Stimulated activated CD4-positive, alpha-beta T cell treated with anti-CD3 and anti-CD28 coated beads, Interleukin-2, amount 100 ng/mL, for 24 hours (primary cell): ENCODE measurements around the gene RCOR1.
"Not testable (repeated sequence)": the region's sequence is repeated elsewhere in the genome, so short reads cannot be mapped to it uniquely, and the experiment has no call there.

ENCODE experiments used
- DNase-seq, 2 donors: peaks; one replicate each; pipeline ENCODE4 v3.0.0-alpha.2; 2020

Gene RCOR1

GRCh38 chr14:102630881-102631280 is 38.4 kb downstream of the RCOR1 start:
- DNase-seq = no peak

DNA sequence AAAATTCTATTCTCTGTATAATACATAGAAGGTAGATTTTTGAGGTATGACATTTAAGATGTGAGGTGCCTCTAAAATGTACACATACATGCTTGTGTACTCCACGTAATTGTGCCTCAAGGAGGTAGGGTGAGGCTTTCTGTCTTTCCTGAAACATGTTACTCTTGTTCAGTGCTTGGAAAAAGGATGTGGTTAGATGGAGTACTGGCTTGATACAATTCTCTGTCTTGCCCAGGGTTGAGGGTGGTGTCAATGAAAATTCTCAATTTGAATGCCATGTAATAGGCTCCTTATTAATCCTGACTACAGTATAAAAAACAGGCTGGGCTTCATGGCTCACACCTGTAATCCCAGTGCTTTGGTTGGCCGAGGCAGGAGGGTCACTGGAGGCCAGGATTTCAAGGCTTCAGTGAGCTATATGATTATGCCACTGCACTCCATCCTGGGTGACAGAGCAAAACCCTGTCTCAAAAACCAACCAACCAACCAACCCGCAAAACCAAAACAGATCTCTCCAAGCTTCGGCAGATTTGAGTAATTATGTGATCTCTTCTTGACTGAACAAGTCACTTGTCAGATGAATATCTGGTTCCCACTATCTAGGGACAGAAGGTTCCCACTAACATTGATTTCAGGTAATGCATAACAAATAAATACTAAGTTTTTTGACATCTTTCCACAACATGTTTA is 41.6 kb downstream of the RCOR1 start:
- peak in 1 of 2 donors; percentile 7 for DNase-seq

DNA sequence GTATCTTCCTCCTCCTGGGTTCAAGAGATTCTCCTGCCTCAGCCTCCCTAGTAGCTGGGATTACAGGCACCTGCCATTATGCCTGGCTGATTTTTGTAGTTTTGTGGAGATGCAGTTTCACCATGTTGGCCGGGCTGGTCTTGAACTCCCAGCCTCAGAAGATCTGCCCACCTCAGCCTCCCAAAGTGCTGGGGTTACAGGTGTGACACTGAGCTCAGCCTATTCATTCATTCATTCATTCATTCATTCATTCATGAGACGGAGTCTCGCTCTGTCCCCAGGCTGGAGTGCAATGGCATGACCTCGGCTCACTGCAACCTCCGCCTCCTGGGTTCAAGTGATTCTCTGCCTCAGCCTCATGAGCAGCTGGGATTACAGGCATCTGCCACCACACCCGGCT is 47.2 kb downstream of the RCOR1 start:
- not testable (repeated sequence) for DNase-seq

GRCh38 chr14:102644523-102644922 is 52.1 kb downstream of the RCOR1 start:
- no peak for DNase-seq

DNA sequence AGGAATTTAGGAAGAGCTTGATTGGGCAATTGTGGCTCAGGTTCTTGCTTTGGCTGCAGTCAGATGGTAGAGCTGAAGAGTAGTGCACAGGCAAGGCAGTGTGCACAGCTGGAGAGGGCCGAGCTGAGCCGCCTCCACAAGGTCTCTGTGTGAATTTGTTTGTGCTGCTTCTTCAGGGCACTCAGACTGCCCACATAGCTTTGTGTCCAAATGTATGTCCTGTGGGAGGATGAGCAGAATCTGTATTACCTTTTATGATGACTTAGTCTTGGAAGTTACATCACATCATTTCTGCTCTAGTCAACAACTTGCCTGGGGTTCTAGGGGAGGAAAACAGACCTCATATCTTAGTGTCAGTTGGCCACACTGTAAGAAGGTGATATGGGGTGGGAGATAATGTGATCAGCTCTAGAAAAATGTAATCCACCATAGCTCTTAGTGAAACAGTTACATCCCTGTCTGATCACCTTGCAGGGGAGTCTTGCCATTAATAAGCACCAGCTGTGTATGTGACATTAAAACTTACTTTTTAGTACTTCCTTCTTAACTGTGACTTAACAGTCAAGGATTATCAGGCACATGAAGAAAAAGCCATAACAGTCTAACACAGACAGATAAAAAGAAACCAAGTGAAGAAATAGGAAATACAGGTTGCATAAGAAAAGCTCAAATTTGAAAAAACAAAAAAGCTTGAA is 53.4 kb downstream of the RCOR1 start:
- no peak for DNase-seq

DNA sequence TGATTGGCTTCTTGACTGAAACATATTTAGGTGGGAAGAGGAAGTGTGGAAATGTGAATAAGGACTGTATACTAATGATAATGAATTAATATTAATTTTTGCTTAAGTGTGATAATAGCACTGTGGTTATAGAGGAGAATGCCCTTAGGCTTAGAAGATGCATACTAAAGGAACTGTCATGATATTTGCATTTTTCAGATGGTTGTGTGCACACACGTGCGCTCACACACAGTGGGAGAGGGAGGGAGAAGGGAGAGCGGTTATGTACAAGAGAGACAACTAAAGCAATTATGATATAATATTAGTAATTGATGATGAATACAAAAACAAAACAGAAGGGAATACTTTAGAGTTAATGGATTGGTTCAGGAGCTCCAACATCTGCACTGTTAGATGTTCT is 54.2 kb downstream of the RCOR1 start:
- no peak for DNase-seq

DNA sequence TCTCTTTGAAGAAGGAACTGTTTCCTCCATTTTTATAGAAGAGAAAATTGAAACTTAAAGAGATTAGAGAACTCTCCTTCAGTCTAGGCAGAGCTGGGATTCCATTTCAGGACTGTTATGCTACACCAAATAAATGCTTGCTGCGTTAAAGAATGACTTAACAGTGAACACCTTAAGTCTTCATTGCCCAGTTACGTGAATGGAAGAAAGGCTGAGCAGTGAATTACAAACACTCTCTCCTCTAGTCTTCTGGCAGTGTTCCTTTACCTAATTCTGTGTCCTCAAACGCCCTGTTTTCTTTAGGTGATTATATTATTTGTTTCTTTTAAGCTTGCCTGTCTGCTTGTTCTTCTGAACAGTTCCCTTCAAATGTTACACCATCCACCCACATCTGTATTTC is 59.7 kb downstream of the RCOR1 start:
- DNase-seq = no peak

GRCh38 chr14:102654298-102654697 is 61.8 kb downstream of the RCOR1 start:
- peak; percentile 30 to 37 for DNase-seq

DNA sequence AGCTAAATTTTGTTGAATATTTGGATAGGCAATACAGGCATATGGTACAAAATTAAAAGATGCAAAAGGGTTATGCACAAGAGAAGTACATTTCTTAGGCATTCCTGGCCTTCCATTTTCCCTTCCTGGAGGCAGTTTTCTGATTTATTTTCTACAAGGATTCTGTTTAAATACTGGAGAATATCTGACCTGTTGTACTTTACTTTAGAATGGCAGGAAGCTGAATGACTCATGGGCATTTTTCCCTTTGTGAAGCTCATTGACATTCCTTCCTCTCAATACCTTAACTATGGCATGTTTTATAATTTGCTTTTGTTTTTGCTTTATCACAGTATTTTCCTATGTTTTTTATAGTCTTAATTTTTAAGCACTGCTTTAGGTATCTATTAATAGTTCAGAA is 62.7 kb downstream of the RCOR1 start:
- DNase-seq = no peak

GRCh38 chr14:102659797-102660196 is 67.3 kb downstream of the RCOR1 start:
- DNase-seq = no peak

GRCh38 chr14:102661614-102662013 is 69.2 kb downstream of the RCOR1 start:
- no peak for DNase-seq

GRCh38 chr14:102662636-102663430 is 70.4 kb downstream of the RCOR1 start:
- DNase-seq = no peak

DNA sequence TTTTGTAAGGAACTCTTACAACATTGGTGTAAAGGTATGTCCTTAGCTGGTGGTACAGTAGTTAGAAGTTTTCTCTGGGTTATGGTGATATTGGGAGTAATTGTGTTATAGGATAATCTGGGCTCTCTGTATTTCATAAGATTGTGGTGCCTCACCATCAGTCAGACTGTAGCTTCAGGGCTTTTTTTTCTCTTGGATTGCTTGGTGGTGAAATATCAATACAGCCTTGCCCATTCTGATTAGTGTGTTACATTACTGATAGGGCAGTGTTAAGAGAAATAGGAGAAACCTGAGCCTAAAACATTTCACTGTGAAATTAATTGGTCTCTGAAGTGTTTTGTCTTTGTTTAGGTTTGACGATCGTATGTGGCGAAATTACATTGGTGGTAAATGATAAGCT is 71.0 kb downstream of the RCOR1 start:
- DNase-seq = no peak

GRCh38 chr14:102665621-102666020 is 73.2 kb downstream of the RCOR1 start:
- no peak for DNase-seq

DNA sequence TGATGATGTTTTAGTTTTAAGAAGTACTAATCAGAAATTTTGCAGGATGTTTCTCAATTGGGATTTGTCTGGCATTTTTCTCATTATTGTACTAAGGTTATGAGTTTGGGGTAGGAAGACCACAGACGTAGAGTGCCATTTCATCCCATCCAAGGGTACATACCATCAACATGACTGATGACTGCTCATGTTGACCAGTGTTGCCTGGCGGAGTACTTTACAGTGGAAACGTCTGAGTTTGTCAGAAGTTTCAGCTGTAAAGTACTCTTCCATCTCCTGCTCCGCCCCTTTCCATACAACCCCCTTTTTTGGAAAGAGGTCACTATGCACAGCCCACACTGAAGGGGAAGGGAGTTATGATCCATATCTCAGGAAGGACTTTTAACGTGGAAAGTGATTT is 74.2 kb downstream of the RCOR1 start:
- DNase-seq = no peak

DNA sequence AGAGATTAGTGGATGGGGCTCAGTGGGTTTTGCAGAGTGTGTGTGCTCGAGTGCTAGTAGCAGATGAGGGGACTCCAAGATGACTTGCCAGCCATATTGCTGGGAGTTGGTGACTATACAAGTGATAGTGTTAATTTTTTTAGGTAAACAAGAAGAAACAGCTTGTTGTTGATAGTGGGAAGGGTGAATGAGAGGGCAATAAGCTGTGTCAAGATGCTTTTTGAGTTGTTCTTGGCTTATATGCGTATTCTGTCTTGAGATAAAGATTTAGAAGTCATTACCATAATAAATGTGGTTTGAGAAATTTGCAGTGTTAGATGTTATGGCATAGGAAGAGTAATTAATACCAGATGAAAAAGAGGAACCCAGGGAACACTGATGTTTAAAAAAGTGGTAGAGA is 75.3 kb downstream of the RCOR1 start:
- no peak for DNase-seq

- DNase-seq = no peak
Observed at GRCh38 chr14:102668291-102668873, 75.9 kb downstream of the RCOR1 start.

DNA sequence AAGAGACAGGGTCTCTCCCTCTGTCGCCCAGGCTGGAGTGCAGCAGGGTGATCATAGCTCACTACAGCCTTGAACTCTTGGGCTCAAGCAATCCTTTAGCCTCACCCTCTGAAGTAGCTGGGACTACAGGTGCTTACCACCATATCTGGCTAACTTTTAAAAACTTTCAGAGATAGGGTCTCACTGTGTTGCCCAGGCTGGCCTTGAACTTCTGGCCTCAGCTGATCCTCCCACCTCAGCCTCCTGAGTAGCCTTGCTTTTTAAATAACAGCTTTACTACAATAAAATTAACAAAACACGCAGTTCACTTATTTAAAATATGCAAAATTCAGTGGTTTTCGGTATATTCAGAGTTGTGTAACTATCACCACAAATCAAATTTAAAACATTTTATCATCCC is 79.0 kb downstream of the RCOR1 start:
- no peak for DNase-seq

GRCh38 chr14:102672410-102672960 is 80.0 kb downstream of the RCOR1 start:
- DNase-seq = no peak

- DNase-seq = no peak
Observed at GRCh38 chr14:102675396-102675795, 82.9 kb downstream of the RCOR1 start.

DNA sequence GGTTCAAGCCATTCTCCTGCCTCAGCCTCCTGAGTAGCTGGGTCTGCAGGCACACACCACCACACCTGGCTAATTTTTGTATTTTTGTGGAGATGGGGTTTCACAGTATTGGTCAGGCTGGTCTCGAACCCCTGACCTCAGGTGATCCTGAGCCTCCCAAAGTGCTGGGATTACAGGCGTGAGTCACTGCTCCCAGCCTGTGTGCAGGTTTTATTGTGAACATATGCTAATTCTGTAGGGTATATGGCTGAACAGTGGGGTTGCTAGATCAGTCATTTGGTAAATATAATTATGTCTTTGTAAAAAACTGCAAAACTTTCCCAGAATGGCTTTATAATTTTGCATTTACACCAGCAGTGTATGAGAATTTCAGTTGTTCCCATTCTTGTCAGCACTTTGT is 85.9 kb downstream of the RCOR1 start:
- DNase-seq = no peak

DNA sequence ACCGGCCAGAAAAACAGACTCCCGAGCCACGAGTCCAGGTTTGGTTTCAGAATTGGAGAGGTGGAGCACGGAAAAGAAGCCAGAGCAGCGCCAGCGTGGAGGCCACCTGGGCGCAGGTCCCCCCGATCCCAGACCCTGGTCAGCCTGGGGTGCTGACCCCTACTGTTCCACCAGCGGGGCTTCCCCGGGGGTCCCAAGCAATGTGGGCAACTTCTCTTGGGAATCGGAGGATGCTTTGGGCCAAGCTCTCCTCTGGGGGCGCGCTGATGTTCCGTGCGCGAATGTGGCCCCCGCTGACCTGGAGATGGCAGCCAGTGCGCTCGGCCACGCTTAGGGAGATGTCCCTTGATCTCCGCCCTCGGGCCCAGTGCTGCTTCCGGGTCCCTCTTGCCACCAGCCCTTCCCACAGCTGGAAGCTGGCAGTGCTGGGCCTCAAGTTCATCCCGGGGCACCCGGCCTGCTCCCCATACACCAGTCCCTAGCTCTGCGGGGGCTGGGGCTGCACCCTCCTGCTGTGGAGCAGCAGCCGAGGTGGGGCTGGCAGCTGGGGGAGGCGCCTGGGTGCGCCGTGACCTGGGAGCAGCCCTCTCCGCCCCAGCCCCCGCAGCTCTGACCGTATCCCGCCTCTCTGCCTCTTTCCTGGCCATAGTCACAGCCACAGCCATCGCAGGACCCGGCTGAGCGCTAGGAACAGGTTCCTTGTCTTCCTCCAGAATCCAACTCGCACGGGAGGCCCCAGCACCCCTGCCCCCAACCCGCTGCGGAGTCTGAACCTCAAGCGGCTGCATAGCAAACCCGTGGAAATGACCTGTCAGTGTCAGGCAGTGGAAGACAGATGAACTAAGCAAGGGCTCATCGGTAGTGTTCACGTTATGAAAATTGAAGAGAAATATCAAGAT is 91.2 kb downstream of the RCOR1 start:
- no peak for DNase-seq
